Progenitor cell of endocrine pancreas (in vitro differentiated cells): ENCODE data around the gene CPHXL2. TPM values are rescaled to one million over a fixed set of nuclear protein-coding genes. Genes with fewer than 3 reads are reported as not detected.

Source experiments
- DNase-seq: peaks from one replicate; pipeline ENCODE4 v3.0.0; 2021; ENCODE audit warnings: low spot score; ENCODE audit not compliant: unreplicated experiment
- H3K27ac Mint-ChIP-seq: 2 replicates; pipeline ENCODE4 v1.8.0; 2021; ENCODE audit warnings: mild to moderate bottlenecking, moderate library complexity, mixed read lengths
- H3K27me3 Mint-ChIP-seq: 2 replicates; pipeline ENCODE4 v1.8.0; 2021; ENCODE audit warnings: mixed read lengths
- H3K36me3 Mint-ChIP-seq: 2 replicates; pipeline ENCODE4 v1.8.0; 2022; ENCODE audit warnings: mixed read lengths; ENCODE audit not compliant: insufficient read depth
- H3K4me1 Mint-ChIP-seq: 2 replicates; pipeline ENCODE4 v1.8.0; 2021; ENCODE audit warnings: low read depth, mixed read lengths
- H3K4me3 Mint-ChIP-seq: 2 replicates; pipeline ENCODE4 v1.8.0; 2021; ENCODE audit warnings: low read depth, mild to moderate bottlenecking, moderate library complexity, mixed read lengths
- H3K9me3 Mint-ChIP-seq: 2 replicates; pipeline ENCODE4 v1.8.0; 2021; ENCODE audit warnings: low read depth, mixed read lengths
- total RNA-seq: library from RNA; stranded (reverse); gene quantifications from 2 replicates; pipeline ENCODE4 v1.2.1, GENCODE V29; 2021
- TF ChIP-seq, protein P1 (sequence below): fragments of 200-600 bp; sonication (generic); IDR thresholded peaks from one replicate; pipeline ENCODE4 v1.5.0; 2021; ENCODE audit warnings: antibody characterized with exemption, mild to moderate bottlenecking; ENCODE audit not compliant: unreplicated experiment

The CPHXL2 gene
- total RNA-seq, 1 donor from 2014 or later: not detected

DNA sequence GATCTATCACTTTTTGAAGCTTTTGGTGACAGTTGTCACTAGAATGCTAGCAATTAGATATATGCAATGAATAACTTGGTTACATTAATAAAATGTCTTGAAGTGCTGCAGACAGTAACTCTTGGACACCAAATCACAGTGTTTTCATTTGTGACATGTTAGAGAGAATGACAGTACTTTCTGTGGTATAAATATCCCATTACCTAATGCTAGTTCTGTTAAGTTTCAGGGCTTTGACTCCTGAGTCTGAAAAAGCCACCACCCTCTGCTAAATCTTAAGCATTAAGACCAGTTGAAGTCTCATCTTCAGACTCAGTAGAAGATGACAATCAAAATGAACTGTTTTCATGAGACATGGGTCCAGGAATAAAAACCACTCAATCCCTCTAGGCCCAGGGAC, 10.6 kb upstream of the CPHXL2 start:
- H3K36me3 Mint-ChIP-seq: peaks cover 20% of the 10 kb centered on the region
- H3K4me3 Mint-ChIP-seq: no peak overlapping the region
- no peaks in the 10 kb centered on the region for H3K27me3 Mint-ChIP-seq
- H3K27ac Mint-ChIP-seq: no peak overlapping the region
- TF ChIP-seq, protein P1, sequence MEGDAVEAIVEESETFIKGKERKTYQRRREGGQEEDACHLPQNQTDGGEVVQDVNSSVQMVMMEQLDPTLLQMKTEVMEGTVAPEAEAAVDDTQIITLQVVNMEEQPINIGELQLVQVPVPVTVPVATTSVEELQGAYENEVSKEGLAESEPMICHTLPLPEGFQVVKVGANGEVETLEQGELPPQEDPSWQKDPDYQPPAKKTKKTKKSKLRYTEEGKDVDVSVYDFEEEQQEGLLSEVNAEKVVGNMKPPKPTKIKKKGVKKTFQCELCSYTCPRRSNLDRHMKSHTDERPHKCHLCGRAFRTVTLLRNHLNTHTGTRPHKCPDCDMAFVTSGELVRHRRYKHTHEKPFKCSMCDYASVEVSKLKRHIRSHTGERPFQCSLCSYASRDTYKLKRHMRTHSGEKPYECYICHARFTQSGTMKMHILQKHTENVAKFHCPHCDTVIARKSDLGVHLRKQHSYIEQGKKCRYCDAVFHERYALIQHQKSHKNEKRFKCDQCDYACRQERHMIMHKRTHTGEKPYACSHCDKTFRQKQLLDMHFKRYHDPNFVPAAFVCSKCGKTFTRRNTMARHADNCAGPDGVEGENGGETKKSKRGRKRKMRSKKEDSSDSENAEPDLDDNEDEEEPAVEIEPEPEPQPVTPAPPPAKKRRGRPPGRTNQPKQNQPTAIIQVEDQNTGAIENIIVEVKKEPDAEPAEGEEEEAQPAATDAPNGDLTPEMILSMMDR: no peak
- peaks cover 6% of the 10 kb centered on the region for H3K4me1 Mint-ChIP-seq
- DNase-seq: no peak
- peaks cover 39% of the 10 kb centered on the region for H3K9me3 Mint-ChIP-seq

DNA sequence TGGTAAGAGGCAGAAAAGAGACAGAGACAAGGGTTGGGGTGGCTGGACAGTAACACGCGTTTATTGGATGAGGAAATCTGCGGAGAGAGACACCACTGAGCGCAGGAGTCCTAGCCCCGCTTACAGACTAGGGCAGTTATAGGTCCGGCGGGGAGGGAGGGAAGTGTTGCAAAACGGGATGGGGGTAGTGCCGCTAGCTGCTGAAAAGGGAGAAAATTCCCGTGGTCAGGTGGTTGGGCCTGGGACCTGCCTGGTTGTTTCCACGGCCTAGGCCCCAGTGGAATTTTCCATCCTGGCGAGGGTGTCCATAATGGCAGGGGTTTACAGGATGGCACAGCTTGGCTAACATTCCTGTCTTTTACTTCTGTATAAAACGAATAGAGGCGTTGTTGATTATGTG, 5.5 kb upstream of the CPHXL2 start:
- H3K9me3 Mint-ChIP-seq: peaks cover 31% of the 10 kb centered on the region
- no peak overlapping the region for H3K4me3 Mint-ChIP-seq
- peaks cover 21% of the 10 kb centered on the region for H3K36me3 Mint-ChIP-seq
- no peak for DNase-seq
- no peaks in the 10 kb centered on the region for H3K27me3 Mint-ChIP-seq
- TF ChIP-seq, protein P1: no peak
- peaks cover 6% of the 10 kb centered on the region for H3K4me1 Mint-ChIP-seq
- H3K27ac Mint-ChIP-seq: no peak overlapping the region

DNA sequence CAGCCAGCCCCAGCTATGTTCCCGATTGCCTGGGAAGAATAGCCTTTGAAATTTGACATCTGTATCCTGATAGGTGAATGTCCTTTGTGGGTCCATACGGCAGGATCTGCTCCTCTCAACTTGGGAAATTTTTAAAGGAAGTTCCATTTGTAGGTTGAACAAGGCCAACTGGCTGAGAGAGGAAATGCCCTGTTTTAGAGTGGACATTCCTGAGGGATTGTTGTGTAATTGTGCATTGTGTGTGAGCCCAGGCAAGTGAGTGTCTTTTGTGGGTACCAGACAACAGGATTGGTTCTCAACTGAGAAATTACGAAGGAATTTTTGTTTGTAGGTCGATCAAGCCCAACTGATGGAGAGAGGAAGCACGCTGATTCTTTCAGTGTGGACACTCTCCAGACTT, 2.6 kb upstream of the CPHXL2 start:
- Mint-ChIP-seq H3K36me3 (peaks cover 19% of the 10 kb centered on the region), H3K9me3 (peaks cover 23% of the 10 kb centered on the region), H3K4me1 (peaks cover 6% of the 10 kb centered on the region), H3K27me3 (no peaks in the 10 kb centered on the region), H3K27ac (no peak overlapping the region), H3K4me3 (no peak overlapping the region)
- DNase-seq: no peak
- TF ChIP-seq, protein P1: no peak

GRCh38 chr16:75667503-75667902, 9.3 kb downstream of the CPHXL2 start:
- H3K9me3 Mint-ChIP-seq: peaks cover 12% of the 10 kb centered on the region
- H3K36me3 Mint-ChIP-seq: peaks cover 7% of the 10 kb centered on the region
- peaks cover 2% of the 10 kb centered on the region for H3K4me1 Mint-ChIP-seq
- no peaks in the 10 kb centered on the region for H3K27me3 Mint-ChIP-seq
- TF ChIP-seq, protein P1: no peak
- peak overlapping the region; percentile 12 for H3K27ac Mint-ChIP-seq
- no peak for DNase-seq
- no peak overlapping the region for H3K4me3 Mint-ChIP-seq

GRCh38 chr16:75660726-75661302, 16.0 kb downstream of the CPHXL2 start:
- no peak for DNase-seq
- H3K9me3 Mint-ChIP-seq: peaks cover 6% of the 10 kb centered on the region
- TF ChIP-seq, protein P1: no peak
- no peaks in the 10 kb centered on the region for H3K27me3 Mint-ChIP-seq
- H3K4me3 Mint-ChIP-seq: no peak overlapping the region
- peaks cover 2% of the 10 kb centered on the region for H3K4me1 Mint-ChIP-seq
- H3K27ac Mint-ChIP-seq: no peak overlapping the region
- peaks cover 16% of the 10 kb centered on the region for H3K36me3 Mint-ChIP-seq
